Inferior parietal cortex (tissue), 1 donor: ENCODE data around the gene ADAMTS10.
A peak's percentile ranks its signal among the peaks of the same experiment; 100 is the strongest.
"Not testable (repeated sequence)": the region's sequence is repeated elsewhere in the genome, so short reads cannot be mapped to it uniquely, and the experiment has no call there.

Source experiments
- DNase-seq: peaks from one replicate; pipeline ENCODE4 v3.0.0-alpha.2; 2016; ENCODE audit errors: extremely low spot score

The ADAMTS10 gene

DNA sequence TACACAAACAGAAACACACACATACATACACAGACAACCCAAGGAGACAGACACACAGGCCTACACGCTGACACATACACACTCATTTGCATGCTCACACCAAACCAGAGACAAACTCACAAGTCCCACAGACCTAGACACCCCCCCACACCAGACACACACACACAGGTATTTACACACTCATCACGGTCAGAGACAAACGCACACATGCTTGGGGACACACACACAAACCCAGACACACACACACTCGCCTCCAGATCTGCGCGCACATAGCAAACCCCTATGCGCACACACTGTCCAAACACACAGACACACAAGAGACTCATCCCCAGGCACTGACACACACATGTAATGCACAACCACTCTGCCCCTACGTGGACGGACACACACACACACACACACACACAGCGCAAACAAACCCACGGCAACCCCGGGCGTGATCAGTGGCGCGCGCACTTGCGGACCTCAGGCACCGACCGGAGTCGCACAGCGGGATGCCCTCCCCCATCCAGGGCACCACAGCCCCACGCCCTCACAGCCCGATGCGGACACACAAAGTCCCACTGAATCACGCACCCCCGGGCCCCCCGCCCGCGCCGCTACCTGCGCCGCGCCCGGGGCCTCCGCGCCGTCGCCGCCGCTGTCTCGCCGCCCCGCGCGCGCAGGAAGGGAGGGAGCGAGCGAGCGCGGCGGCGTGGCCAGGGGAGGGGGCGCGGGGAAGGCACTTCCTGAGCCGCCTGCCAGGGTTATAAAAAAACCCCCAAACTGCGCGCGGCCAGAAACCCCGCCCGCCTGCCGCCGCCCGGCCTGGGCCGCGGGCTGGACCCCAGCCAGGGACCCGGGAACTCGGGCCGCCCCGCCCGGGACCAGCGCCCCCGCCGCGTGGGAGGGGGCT lies at the start of gene ADAMTS10:
Gene ADAMTS10 (minus strand): TSS at position 675 of the 895 bp plus-strand sequence. CDS start 5,005 bp downstream, outside the sequence.
- no peak for DNase-seq

DNA sequence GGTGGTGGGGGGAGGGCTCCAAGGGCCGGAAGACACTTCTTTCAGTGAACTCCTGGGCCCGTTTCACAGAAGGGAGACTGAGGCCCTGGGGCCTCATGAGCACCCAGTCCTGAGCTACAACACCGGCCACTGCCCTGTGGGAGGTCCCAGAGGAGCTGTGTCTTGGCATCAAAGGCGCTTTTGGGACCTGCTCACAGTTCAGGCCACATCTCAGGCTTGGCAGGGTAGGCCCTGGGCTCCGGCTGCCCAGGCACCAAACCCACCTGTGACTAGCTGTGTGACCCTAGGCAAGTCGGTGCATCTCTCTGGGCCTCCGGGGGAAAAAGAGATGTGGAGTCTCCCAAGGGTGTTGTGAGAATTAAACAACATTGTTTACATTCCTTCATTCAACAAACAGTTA lies 49.4 kb upstream of the ADAMTS10 start:
- no peak for DNase-seq

DNA sequence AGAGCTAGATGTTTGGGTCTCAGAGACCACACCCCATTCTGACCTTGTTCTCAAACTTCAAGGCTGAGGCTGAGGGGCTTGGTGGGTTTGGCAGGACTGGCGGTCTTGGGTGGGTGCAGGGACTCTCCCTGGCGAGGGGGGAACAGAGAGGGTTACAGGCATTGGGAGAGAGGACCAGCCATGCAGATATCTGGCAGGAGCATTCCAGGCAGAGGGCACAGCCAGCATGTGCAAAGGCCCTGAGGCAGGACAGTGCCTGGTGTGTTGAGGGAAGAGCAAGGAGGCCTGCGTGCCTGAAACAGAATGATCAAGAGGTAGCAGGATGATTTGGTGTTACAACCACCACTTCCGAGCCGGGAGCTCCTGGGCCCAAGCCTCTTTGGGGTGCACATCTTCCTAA lies 47.4 kb upstream of the ADAMTS10 start:
- no peak for DNase-seq

DNA sequence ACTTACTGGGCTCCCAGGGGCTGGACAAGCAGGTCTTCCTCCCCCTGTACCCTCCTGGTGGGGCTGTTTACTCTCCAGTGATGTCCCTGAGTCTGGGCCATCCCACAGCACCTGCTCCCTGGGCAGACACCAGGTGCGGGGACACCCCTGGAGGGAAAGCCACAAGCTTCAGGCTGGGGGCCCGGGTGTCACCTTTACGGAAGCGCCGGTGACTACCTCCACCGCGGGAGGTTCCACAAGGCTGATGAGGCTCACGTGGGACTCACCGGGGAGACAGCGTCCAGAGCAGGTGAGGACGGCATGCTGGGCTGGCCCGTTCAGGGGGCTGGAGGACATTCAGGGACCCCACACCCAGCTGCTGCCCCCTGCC lies 44.8 kb upstream of the ADAMTS10 start:
- DNase-seq = no peak

DNA sequence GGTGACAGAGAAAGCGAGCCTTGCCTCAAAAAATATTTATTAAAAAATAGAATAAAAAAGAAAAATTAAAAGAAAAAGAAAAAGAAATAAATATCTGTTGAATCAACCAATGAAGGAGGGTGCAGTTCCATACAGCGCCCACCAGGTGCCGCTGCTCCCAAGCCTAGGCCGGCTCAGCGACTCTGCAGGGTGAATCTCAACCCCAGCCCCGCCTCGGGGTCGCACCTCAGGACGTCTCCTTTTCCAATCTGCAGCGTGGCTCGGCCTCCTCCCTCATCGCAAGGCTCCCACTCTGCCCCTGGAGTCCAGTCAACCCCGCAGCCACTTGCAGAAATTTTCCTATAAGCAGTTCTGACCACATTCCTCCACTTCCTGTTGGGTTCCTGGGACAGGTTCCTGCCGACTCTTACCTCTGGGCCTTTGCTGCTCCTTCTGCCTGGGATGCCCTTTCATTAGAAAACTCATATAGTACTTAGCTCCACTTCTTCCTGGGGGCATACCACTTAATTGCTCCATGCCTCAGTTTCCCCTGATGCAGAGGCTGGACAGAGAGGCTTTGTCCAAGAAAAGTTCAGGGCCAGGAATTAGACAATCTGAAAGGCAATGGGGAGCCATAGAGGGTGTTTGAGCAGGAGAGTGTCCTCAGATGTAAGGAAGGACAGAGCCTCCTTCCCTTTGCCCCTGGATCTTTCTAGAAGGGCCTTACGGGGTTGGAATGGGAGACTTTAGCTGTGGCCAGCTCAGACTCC lies 44.2 kb upstream of the ADAMTS10 start:
- peak; percentile 64 for DNase-seq

DNA sequence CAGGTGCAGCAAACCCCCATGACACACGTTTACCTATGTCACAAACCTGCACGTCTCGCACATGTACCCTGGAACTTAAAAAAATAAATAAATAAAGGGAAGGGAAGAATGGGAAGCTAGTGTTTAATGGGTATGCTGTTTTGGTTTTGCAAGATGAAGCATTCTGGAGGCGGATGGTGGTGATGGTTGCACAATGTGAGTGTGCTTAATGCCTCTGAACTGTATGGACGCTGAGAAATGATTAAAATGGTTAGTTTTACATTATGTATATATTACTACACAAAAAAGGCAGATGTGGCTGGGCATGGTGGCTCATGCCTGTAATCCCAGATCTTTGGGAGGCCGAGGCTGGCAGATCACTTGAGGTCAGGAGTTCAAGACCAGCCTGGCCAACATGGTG lies 37.7 kb upstream of the ADAMTS10 start:
- no peak for DNase-seq

DNA sequence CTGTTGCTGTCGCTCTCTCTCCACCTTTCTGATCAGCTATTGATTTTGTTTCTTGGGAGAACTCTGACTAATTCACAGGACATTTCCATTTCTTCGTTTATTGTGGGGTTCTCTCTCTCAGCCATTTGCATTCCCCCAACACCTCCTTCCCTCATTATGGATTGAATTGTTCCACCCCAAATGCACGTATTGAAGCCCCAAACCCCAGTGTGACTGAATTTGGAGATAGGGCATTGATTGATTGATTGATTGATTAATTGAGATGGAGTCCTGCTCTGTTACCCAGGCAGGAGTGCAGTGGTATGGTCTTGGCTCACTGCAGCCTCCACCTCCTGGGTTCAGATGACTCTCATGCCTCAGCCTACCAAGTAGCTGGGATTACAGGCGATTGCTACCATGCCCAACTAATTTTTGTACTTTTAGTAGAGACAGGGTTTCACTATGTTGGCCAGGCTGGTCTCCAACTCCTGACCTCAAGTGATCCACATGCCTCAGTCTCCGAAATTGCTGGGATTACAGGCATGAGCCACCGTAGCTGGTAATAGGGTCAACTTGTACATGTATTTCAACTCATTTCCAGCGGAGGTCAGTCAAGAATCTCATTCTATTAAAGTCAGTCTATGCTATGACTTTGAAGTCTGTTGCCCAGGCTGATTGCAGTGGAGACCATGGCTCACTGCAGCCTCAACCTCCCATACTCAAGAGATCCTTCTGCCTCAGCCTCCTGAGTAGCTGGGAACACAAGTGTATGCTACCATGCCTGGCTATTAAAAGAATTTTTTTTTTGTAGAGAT lies 33.5 kb upstream of the ADAMTS10 start:
- no peak for DNase-seq

DNA sequence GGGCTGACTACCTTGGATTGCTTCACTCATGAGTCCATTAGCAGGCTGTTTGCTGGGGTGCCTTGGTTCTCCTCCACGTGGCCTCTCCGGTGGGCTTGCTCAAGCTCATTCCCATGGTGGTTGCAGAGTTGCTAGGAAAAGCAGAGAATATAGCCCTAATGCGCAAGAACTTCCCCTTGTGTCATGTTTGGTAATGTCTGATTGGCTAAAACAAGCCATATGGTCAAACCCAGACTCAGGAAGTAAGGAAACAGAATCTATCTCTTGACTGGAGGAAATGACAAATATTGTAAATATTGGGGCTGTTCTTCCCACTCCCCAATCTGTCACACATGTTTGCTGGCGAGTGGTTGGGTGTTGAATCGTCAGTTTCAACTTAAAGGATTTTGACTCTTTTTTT lies 32.0 kb upstream of the ADAMTS10 start:
- DNase-seq = no peak

DNA sequence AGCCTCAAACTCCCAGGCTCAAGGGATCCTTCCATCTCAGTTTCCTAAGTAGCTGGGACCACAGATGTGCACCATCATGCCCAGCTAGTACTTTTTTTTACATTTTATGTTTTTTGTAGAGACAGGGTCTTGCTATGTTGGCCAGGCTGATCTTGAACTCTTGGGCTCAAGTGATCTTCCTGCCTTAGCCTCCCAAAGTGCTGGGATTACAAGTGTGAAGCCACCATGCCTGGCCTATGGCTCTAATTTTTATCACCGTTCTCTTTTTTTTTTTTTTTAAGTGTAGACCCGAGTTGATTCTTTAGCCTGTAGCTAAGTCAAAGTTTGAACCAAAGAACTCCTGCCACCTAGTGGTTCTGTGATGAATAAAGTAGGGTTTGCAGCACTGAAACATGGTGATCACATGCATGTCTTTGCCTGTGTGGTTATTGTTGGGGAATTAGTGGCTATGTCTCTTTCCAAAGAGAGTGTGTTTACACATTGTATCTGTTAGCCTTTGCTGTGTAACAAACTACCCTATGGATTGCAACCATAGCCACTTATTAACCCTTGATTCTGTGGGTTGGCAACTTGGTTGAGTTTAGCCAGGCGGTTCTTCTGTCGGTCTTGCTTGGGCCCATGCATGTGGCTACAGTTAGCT lies 31.5 kb upstream of the ADAMTS10 start:
- DNase-seq = no peak

DNA sequence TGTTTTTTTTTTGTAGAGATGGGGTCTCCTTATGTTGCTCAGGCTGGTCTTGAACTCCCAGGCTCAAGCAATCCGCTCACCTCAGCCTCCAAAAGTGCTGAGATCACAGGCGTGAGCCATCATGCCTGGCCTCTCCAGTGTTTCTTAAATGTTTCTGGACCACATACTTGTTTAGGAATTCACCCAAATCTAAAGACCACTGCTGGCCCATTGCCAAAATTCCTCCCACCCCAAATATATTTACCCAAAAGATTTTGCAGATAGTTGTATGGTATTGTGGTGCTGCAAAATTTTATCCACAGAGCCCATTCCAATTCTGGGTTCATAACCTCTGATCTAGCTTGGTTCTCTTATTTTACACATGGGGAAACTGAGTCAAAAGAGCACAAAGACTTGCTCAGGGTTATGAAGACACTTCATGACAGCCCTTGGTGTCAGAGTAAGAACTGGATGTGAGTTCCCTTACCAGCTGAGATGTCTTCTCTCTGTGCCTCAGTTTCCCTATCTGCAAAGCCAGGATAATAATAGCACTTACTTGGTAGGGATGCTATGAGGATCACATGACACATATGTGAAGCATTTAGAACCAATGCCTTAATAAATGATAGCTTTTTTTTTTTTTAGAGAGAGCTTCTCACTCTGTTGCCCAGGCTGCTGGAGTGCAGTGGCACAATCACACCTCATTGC lies 30.8 kb upstream of the ADAMTS10 start:
- no peak for DNase-seq

DNA sequence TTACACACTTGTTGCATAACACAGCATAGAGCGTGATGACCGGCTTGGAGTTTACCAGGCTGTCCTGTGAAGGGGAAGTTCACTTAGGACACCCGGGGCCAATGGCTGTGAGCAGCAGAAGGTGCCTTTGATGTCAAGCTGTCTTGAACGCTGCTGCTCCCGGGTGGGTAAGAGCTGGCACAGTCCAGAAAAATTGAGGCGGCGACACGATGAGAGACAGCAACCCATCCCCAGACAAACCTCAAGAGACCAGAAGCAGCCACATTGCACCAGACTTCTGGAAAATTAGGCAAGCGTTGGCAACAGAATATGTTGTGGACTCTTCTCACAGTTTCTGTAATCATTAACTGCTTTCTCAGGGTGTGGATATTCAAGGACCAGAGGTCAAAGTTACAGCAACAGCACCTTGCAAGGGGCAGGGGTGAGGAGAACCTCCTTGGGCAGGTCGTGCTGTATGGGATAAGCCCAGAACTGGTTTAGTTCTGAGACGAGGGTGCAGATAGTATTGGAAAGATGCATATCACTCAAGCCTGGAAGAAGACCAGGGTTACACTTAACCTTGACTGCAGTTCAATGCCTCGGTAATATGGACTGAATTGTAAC lies 30.0 kb upstream of the ADAMTS10 start:
- DNase-seq = no peak

DNA sequence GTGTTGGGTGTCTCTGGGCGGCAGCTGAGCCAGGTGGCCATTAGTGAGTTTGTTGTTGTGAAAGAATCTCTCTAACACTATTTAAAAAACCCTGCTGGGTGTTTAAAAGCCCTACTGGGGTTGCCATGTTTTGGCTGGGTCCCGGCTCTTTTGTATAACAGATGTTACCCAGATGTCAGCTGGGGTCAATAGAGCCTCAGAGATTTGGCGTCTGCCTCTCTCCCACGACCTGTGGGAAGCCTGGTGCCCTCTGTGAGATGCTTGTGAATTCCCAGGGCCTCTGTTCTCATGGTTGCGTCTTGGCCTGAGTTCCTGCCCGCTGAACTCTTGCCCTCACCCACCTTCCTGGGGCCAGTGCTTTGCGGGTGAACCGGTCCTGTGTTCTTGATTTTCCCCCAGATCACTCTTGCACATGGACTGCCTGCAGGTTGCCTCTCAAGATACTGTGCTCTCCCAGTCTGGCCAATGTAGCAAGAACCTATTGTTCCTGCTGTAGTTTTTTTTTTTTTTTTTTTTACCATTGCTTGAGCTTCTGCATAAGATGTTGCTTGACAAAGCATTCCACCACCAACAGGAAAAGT lies 29.4 kb upstream of the ADAMTS10 start:
- no peak for DNase-seq

DNA sequence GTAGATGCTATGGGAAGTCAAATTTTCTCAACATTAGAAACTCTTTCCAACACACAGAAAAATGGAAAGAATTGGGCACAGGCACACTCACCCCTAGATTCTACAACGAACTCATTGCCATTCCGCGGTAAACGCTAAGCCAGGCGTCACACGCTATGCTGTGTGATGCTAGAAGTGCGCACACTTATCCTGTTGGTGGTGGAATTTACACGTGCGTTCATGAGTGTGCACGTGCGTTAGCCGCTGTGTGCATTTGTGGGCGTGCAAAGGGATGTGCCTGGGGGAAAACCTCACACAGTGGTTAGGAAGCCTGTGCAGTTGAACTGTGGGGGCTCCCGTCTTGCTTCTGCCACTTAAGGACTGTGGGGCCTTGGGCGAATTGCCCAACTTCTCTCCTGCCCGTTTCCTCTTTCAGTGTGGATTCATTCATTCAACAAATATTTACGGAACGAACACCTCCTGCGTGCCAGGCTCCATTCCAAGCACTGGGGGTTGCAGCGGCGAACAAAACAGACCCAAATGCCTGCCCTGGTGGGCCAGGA lies 27.6 kb upstream of the ADAMTS10 start:
- DNase-seq = no peak

DNA sequence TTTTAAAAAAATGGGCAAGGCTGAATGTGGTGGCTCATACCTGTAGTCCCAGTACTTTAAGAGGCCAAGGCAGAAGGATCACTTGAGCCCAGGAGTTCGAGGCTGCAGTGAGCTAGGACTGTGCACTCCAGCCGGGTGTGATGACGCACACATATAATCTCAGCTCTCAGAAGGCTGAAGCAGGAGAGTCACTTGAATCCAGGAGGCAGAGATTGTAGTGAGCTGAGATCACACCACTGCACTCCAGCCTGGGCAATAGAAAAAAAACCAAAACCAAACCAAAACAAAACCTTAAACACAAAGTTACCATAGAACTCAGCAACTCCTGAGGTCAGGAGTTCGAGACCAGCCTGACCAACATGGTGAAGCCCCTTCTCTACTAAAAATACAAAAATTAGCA lies 26.6 kb upstream of the ADAMTS10 start:
- DNase-seq = not testable (repeated sequence)

DNA sequence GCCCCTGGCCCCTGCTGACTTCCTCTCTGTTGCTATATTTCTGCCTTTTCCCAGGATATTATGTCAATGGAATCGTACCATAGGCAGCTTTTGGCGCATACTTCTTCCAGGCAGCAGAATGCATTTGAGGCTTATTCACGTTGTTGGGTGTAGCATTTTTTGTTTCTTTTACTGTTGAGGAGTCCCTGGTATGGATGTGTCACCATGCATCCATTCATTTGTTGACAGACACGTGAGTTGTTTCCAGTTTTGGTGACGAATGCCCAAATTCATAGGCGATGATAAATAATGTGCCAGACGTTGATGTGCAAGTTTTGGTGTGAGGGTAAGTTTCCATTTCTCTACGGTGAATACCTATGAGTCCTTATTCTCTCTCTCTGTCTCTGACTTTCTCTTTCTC lies 24.9 kb upstream of the ADAMTS10 start:
- no peak for DNase-seq

DNA sequence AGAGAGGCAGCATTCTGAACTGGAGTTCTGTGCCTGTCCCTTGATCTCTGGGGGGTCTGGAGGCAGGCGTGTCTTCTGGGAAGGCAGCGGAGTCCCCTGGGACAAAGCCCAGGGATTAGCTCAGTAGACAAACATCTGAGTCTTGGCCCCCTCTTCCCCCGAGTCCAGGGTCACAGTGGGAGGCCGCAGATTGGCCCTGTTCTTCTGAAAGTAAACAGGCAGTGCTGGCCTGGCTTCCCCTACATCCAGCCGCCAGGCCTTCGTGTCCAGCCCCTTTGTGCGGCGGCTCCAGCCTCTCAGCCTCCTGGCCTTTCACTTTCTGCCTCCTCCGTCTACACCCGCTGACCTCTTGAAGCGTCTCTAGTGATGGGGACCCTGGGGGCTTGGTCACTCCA lies 20.9 kb upstream of the ADAMTS10 start:
- no peak for DNase-seq

DNA sequence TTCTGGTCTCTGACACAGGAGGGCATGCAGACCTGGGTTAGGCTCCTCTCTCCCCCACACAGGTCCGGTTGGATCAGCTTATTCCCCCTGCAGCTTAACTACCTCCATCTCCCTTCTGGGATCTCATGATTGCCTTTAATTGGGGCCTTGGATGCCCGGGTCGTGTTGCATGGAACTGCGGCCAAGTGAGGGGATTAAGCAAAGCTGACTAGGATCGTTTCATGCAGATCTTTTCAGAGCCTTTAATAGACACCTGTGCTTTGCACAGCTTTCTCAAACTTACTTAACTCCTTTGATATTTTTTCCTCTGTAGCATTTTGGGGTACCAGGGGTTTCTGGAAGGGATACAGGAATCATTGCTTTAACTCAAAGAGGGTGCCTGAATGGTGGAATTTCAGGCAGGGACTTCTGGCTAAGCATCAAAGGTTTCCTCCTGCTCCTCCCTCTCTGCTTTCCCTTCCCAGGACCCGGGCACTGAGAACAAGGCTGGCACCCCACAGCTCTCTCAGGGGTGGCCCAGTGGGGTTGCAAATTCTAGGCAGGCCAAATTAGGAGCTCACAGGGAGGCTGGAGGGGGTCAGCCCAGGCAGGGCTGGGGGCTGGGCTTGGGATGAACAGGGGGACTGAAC lies 20.4 kb upstream of the ADAMTS10 start:
- no peak for DNase-seq

DNA sequence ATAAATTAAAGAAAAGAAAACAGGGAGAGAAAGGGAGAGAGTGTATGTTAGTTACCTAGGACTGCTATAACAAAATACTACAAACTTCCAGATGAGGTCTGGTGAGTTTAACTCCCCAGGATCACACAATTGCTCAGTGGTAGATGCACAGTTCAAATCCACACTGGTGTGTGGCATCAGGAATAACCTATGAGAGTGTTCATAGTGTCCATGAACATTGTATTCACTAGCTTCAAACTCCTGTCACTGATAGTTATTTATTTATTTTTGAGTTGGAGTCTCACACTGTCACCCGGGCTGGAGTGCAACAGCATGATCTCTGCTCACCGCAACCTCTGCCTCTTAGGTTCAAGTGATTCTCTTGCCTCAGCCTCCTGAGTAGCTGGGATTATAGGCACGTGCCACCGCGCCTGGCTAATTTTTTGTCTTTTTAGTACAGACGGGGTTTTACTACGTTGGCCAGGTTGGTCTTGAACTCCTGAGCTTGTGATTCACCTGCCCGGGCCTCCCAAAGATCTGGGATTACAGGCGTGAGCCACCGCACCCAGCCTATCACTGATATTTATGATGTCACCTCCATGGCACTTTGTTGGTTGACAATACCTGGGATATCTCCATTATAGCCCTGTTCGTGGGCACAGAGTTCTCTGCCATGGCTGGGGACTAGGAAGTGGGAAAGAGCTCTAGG lies 19.6 kb upstream of the ADAMTS10 start, which contains the start of gene NFILZ:
Gene NFILZ (plus strand): TSS at position 638 of the 688 bp plus-strand sequence. CDS start 46,133 bp downstream, outside the sequence.
- DNase-seq = no peak

DNA sequence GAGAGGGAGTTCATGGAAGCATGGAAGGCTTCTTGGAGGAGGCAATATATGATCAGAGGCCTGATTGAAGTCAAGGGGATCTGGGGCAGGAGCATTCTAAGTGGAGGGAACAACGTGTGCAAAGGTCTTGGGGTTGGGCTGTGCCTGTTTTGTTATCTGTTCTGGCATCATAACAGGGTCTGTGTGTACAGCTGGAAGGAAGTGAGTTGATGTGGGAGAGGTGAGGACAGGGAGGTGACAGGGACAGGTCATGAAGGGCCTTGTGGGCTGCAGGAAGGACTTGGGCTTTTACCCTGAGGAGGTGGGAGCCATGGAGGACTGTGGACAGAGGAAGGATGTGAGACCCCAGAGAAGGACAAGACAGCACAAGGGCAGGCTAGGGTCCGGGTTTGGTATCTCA lies 18.7 kb upstream of the ADAMTS10 start:
- DNase-seq = no peak
